GM12878 (cell line): ENCODE results near the gene SFI1.

Source experiments
- CTCF ChIP-seq, 3 experiments: IDR thresholded peaks in 2 of 3; conservative IDR thresholded peaks in 1 of 3; 2 replicates each; pipeline ENCODE4 v1.5.1; 2011; ENCODE audit warnings: low read depth in 3 of 3, low read length in 3 of 3, mild to moderate bottlenecking in 3 of 3, control low read depth in 2 of 3, moderate library complexity in 2 of 3, inconsistent platforms in 1 of 3, mixed read lengths in 1 of 3; ENCODE audit not compliant: control insufficient read depth in 2 of 3, insufficient read depth in 1 of 3; ENCODE audit errors: extremely low read depth in 1 of 3
- DPF2 ChIP-seq: fragments of 450-650 bp; IDR thresholded peaks from 2 replicates; pipeline ENCODE4 v1.6.1; 2017; ENCODE audit warnings: mild to moderate bottlenecking
- EZH2 ChIP-seq: IDR thresholded peaks from 2 replicates; pipeline ENCODE4 v1.6.1; 2012; ENCODE audit warnings: low read depth, mild to moderate bottlenecking, control low read depth, inconsistent platforms, low read length, borderline replicate concordance; ENCODE audit not compliant: control insufficient read depth
- MAX ChIP-seq: IDR thresholded peaks from 2 replicates; pipeline ENCODE4 v1.6.1; 2012; ENCODE audit warnings: low read depth, low read length, improper control_type of control experiment
- MLLT1 ChIP-seq: fragments of 450-650 bp; IDR thresholded peaks from 2 replicates; pipeline ENCODE4 v1.6.1; 2016; ENCODE audit warnings: mild to moderate bottlenecking
- POLR2A ChIP-seq: IDR thresholded peaks from 2 replicates; pipeline ENCODE4 v1.6.1; 2011; ENCODE audit warnings: low read depth, mild to moderate bottlenecking, low read length
- POLR2AphosphoS5 ChIP-seq: IDR thresholded peaks from 2 replicates; pipeline ENCODE4 v1.6.1; 2011; ENCODE audit warnings: mild to moderate bottlenecking, low read length, inconsistent platforms
- RELB ChIP-seq: fragments of 450-650 bp; IDR thresholded peaks from 2 replicates; pipeline ENCODE4 v1.6.1; 2017; ENCODE audit warnings: low read depth, mild to moderate bottlenecking, moderate library complexity
- RUNX3 ChIP-seq: IDR thresholded peaks from 2 replicates; pipeline ENCODE4 v1.6.1; 2012; ENCODE audit warnings: low read length, inconsistent platforms
- SIN3A ChIP-seq: IDR thresholded peaks from 2 replicates; pipeline ENCODE4 v1.6.1; 2012; ENCODE audit warnings: low read depth, low read length, improper control_type of control experiment
- SPI1 ChIP-seq: IDR thresholded peaks from 2 replicates; pipeline ENCODE4 v1.6.1; 2011; ENCODE audit warnings: low read depth, mild to moderate bottlenecking, low read length, moderate library complexity, borderline replicate concordance; ENCODE audit not compliant: insufficient read depth
- USF1 ChIP-seq: IDR thresholded peaks from 2 replicates; pipeline ENCODE4 v1.6.1; 2011; ENCODE audit warnings: borderline replicate concordance, low read depth, mild to moderate bottlenecking, moderate library complexity, mixed read lengths, low read length; ENCODE audit not compliant: insufficient read depth; ENCODE audit errors: extremely low read length
- ZNF24 ChIP-seq: fragments of 450-650 bp; IDR thresholded peaks from 2 replicates; pipeline ENCODE4 v1.6.1; 2017; ENCODE audit warnings: antibody characterized with exemption, mild to moderate bottlenecking

GRCh38 chr22:31509061-31509762 is 12.9 kb downstream of the SFI1 start:
- no peak for TF ChIP-seq SPI1
- no peak for TF ChIP-seq ZNF24
- no peak for TF ChIP-seq CTCF (IDR thresholded peaks at IDR 0.05 in 2 of 3, conservative IDR thresholded peaks at IDR 0.05 in 1 of 3; ENCODE audit: control insufficient read depth in 2 of 3, extremely low read depth in 1 of 3, insufficient read depth in 1 of 3, low read depth in 3 of 3, low read length in 3 of 3)
- TF ChIP-seq DPF2: no peak
- TF ChIP-seq MAX: no peak
- no peak for TF ChIP-seq POLR2AphosphoS5
- TF ChIP-seq SIN3A: no peak
- TF ChIP-seq RUNX3: no peak
- TF ChIP-seq RELB: no peak
- TF ChIP-seq MLLT1: no peak
- TF ChIP-seq EZH2: no peak
- no peak for TF ChIP-seq USF1
- no peak for TF ChIP-seq POLR2A
